Urothelium cell line (cell line): Measurements from ENCODE around the gene FADS6.
"Not testable (repeated sequence)": the region's sequence is repeated elsewhere in the genome, so short reads cannot be mapped to it uniquely, and the experiment has no call there.

Experiments used
- DNase-seq: peaks from one replicate; pipeline ENCODE4 v3.0.0; 2011; ENCODE audit warnings: low spot score, mixed read lengths
- FAIRE-seq: peaks from 2 replicates; lab custom pipeline; 2011; peaks lifted over from hg19 to GRCh38; lab: Jason Lieb, UNC

FADS6 gene

GRCh38 chr17:74870028-74870427, 23.4 kb downstream of the FADS6 start:
- DNase-seq, FAIRE-seq: not testable (repeated sequence)

- FAIRE-seq = no peak
- no peak for DNase-seq
These were observed 24.6 kb downstream of the FADS6 start for GRCh38 chr17:74868908-74869255.

GRCh38 chr17:74868251-74868907, 25.1 kb downstream of the FADS6 start:
- no peak for DNase-seq
- no peak for FAIRE-seq

- DNase-seq (no peak), FAIRE-seq (peak; percentile 77)
These were observed 27.1 kb downstream of the FADS6 start for GRCh38 chr17:74866198-74866835.

- FAIRE-seq (no peak), DNase-seq (no peak)
These were observed 27.8 kb downstream of the FADS6 start for GRCh38 chr17:74865504-74866197.

- peak; percentile 84 for DNase-seq
- peak; percentile 93 for FAIRE-seq
These were observed 28.5 kb downstream of the FADS6 start for GRCh38 chr17:74864866-74865395.

GRCh38 chr17:74864297-74864865, 29.1 kb downstream of the FADS6 start:
- no peak for DNase-seq
- FAIRE-seq = no peak

GRCh38 chr17:74863420-74864296, 29.8 kb downstream of the FADS6 start:
- FAIRE-seq = no peak
- no peak for DNase-seq

- FAIRE-seq (peak; percentile 44), DNase-seq (no peak)
These were observed 30.5 kb downstream of the FADS6 start for GRCh38 chr17:74862919-74863318.

GRCh38 chr17:74862108-74862901, 31.1 kb downstream of the FADS6 start:
- FAIRE-seq = no peak
- DNase-seq = peak; percentile 62

- FAIRE-seq (no peak), DNase-seq (no peak)
These were observed 31.7 kb downstream of the FADS6 start for GRCh38 chr17:74861662-74862107.

GRCh38 chr17:74860872-74861661, 32.4 kb downstream of the FADS6 start:
- FAIRE-seq (no peak), DNase-seq (no peak)

GRCh38 chr17:74860229-74860871, 33.1 kb downstream of the FADS6 start:
- FAIRE-seq = no peak

GRCh38 chr17:74859459-74860228, 33.8 kb downstream of the FADS6 start, which contains the start of gene GRIN2C:
Gene GRIN2C (minus strand): TSS chr17:74859885. CDS start chr17:74855092, 4,793 bp downstream.
- DNase-seq (no peak), FAIRE-seq (no peak)

More at GRCh38 chr17:74860229-74860871, 33.1 kb downstream of the FADS6 start:
- no peak for DNase-seq

- no peak for FAIRE-seq
- no peak for DNase-seq
These were observed 34.6 kb downstream of the FADS6 start for GRCh38 chr17:74858672-74859458.

GRCh38 chr17:74857191-74857590, 36.2 kb downstream of the FADS6 start:
- FAIRE-seq (no peak), DNase-seq (no peak)

- FAIRE-seq (no peak), DNase-seq (no peak)
These were observed 37.3 kb downstream of the FADS6 start for GRCh38 chr17:74856112-74856511.
